OCI-LY1 (cell line): ENCODE results near the gene NPIPB2.
A peak's percentile ranks its signal among the peaks of the same experiment; 100 is the strongest.

Experiments used
- CTCF ChIP-seq: fragments of 200-600 bp; sonication (generic), shearing (Covaris generic); IDR thresholded peaks from 2 replicates; pipeline ENCODE4 v1.5.1; 2017; ENCODE audit warnings: mild to moderate bottlenecking, antibody characterized with exemption, low read length, moderate library complexity, mixed read lengths
- EZH2 ChIP-seq: fragments of 200-600 bp; sonication (generic), shearing (Covaris generic); IDR thresholded peaks from 2 replicates; pipeline ENCODE4 v1.8.0; 2017; ENCODE audit warnings: borderline replicate concordance, mixed run types, mild to moderate bottlenecking, antibody characterized with exemption, low read length, moderate library complexity, mixed read lengths

- peak; percentile 29; the same call in 1 of the 2 replicates for TF ChIP-seq CTCF
- no peak for TF ChIP-seq EZH2
Observed at GRCh38 chr16:11915644-11916523, 26.0 kb downstream of the NPIPB2 start, which contains the start of gene GSPT1.
